Activated T-cell treated with anti-CD3 and anti-CD28 coated beads for 1 hour (primary cell): ENCODE results near the gene ADCY2.

Experiments
- DNase-seq: peaks from one replicate; pipeline ENCODE4 v3.0.0-alpha.2; 2020; ENCODE audit warnings: low read depth

Gene ADCY2

GRCh38 chr5:7745882-7746610, 350.1 kb downstream of the ADCY2 start:
- DNase-seq = peak; percentile 22

- no peak for DNase-seq
Observed at GRCh38 chr5:7747728-7748127, 351.8 kb downstream of the ADCY2 start.

DNA sequence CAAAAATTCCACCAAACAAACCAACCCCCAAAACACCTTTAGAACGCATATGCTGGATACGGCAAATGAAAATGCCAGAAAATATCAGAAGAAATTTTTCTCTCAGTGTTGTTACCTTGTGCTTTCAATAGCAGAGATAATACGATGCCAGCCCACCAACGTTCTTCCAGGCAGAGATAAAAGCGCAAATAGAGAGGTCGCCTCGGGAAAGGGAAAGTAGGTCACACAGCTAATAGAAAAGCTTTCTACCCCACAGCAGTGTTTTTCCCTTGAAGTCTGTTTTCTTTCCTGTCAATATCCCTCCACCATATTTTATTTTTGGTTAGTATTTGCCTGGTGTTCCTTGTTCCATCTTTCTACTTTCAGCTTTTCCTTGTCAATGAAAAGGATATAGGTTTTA, 353.7 kb downstream of the ADCY2 start:
- no peak for DNase-seq

GRCh38 chr5:7751874-7752273, 355.9 kb downstream of the ADCY2 start:
- no peak for DNase-seq

GRCh38 chr5:7753181-7753580, 357.2 kb downstream of the ADCY2 start:
- DNase-seq = no peak

DNA sequence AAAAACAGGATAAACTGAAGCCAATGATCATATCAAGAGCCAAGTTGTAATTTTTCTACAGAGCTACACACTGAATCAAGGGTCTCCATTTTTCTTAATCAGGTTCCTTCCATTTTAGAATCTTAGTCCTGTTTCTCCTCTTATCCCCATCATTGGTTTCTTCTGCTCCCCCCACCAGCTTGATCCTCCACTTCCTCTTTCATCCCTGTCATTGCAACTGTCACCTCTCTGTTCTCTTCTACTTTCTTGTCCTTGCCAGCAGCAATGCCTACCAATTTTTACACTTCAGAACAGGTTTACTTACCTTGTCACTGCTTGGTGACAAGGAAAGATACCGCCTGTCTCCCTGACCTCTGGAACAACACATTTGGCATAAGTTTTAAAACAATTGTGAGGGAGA, 357.7 kb downstream of the ADCY2 start:
- no peak for DNase-seq

GRCh38 chr5:7754490-7754889, 358.6 kb downstream of the ADCY2 start:
- no peak for DNase-seq

DNA sequence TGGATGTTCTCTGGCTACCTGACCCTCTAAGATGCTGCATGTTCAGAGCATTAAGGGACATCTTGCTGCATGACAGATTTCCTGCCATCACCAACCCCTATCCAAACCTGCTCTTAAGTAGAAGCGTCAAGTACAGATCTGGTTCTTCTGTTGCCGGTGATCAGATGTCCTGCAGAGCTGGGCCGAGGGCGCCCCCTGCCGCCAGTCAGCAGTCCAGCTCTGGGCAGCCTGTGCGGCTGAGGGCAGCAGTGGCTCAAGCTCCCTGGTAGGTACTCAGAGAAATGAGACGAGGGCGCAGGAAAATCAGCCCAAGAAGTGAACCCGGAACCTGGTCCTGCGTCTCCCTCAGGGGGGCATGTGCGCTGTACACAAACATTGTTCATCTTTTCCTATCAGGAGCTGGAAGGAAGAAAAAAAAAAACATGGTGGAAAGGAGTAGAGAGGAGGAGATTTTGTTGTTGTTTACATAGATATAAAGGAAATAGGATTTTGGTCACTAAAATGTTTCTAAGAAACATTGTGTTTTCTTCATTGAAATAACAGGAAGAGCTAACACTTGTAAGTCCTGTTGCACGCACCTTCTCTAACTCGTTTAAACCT, 359.2 kb downstream of the ADCY2 start:
- no peak for DNase-seq

- DNase-seq = no peak
Observed at GRCh38 chr5:7755958-7756357, 360.0 kb downstream of the ADCY2 start.

DNA sequence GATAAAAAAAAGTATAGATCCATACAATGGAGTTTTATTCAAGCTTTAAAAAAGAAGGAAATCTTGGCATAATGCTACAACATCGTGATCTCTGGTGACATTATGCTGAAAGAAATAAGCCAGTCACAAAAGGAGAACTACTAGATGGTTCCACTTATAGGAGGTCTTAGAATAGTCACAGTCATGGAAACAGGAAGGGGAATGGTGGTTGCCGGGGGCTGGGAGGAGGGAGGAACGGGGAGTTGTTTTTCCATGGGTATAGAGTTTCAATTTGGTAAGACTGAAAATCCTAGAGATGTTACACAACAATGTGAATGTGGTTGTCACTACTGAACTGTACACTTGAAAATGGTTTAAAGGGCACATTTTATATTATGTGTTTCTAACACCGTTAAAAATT, 360.5 kb downstream of the ADCY2 start:
- DNase-seq = no peak

GRCh38 chr5:7759257-7759871, 363.4 kb downstream of the ADCY2 start:
- DNase-seq = no peak

DNA sequence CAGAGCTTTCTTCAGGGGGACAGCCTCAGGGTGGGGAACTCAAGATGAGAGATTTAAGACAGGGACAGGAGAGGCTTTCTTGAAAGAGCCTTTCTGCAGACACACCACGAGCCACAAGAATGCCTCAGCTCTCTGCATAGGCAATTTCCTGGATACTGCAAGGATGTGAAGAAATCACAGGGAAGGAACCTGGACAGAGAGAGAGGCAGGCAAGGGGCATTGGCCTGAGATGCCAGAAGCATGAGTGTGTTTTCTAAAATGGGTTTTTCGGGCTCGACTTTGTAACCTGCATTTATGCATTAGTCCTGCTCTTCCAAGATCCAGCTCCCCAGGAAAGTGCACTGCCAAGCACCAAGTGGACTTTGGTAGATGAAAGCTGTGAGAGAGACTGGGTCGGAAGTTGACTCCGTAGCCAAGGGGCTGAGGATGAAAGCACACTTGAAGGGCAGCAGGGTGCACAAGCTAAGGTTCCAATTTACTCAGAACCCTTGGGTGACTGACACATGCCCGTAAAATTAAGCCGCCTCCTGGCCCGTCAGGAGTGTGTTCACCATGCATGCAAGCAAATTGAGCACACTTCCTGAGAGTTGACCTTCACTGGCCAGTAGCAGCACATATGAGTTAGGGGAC, 364.1 kb downstream of the ADCY2 start:
- DNase-seq = no peak

- no peak for DNase-seq
Observed at GRCh38 chr5:7762267-7762666, 366.3 kb downstream of the ADCY2 start.

DNA sequence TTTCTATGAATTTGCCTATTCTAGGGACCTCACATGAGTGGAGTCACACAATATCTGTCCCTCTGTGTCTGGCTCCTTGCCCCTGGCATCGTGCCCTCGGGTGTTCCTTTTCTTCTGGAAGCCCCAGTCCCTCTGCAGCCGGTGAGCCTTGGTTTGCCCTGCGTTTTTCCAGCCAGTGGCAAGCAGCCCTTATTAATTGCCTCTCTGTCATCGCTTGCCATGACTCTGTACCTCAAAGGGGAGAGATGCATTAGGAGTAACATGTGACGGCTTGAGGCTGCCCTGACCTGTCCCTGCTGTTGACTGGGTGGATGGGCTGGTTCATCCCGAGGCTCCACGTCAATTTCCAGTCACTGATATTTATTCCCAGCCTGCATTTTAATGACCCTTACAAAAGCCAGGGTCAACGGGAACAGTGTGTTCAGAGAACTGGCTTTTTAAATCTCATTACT, 367.7 kb downstream of the ADCY2 start:
- no peak for DNase-seq

- no peak for DNase-seq
Observed at GRCh38 chr5:7764452-7764851, 368.5 kb downstream of the ADCY2 start.

- DNase-seq = no peak
Observed at GRCh38 chr5:7770436-7770835, 374.5 kb downstream of the ADCY2 start.

DNA sequence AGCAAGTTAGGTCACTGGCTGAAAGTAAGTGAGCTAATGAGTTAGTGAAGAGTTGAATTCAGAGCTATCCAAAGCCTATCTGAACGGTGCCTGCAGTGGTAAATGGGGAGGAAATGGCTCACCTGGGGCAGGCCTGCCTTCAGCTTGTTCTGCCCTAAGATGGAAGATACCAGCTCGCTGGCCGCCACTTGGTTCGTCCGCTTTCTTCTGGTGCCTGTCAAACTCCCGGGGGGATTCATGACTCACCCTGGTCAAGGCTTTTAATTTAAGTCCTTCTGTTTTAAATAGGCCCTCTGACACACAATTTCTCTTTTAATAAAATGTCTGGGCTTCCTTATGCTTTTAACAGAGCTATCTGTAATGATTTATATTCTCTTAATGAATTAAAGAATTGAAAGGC, 376.2 kb downstream of the ADCY2 start:
- no peak for DNase-seq

- DNase-seq = no peak
Observed at GRCh38 chr5:7773178-7773577, 377.2 kb downstream of the ADCY2 start.

DNA sequence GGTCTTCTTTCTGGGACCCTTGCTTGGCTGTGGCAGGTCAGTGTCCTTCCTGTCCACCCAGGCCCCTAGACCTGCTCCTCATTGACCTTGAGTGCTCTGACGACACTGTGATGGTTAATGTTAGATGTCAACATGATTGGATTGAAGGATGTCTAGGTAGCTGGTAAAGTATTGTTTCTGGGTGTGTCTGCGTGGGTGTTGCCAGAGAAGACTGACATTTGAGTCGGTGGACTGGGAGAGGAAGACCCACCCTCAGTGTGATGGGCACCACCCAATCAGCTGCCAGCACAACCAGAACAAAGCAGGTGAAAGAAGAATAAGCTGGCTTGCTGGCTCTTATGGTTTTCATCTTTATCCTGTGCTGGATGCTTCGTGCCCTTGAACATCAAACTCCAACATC, 380.5 kb downstream of the ADCY2 start:
- no peak for DNase-seq

- DNase-seq = no peak
Observed at GRCh38 chr5:7779019-7780005, 383.4 kb downstream of the ADCY2 start.

DNA sequence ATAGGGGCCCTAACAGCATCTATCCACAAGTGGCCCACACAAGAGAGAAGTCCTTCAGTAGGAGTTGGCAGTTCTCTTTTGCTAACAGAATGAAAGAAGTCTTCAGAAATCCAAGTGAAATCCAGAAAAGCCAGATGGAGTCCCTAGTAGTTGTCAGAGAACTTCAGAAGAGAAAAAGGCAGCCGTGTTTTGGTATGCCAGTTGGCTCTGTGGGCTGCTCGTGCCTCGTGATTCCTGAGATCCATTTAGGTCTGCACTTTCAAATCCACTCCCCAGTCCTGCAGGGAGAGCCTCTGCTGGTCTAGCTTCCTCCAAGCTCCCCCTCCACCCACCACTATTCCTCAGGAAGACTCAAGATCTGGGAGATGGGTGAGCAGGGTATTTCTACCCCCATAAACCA, 386.0 kb downstream of the ADCY2 start:
- no peak for DNase-seq
